ENCODE data around the gene PGA4. TPM values are rescaled to one million over a fixed set of nuclear protein-coding genes. Genes with fewer than 3 reads are reported as not detected.

PGA4 gene
- total RNA-seq, 1 donor from 2014 or later = not detected

- TF ChIP-seq CTCF (IDR thresholded peaks at IDR 0.05) = no peak
- Mint-ChIP-seq H3K27me3 (no peaks in the 10 kb centered on the region), H3K36me3 (ENCODE audit: low read depth) (no peaks in the 10 kb centered on the region), H3K4me3 (no peak overlapping the region), H3K9me3 (no peaks in the 10 kb centered on the region), H3K27ac (no peak overlapping the region), H3K4me1 (no peaks in the 10 kb centered on the region)
- ChIA-PET CTCF (no interaction called here), POLR2A (no interaction called here)
- no peak for DNase-seq
- intact Hi-C loops (cut with micrococcal nuclease) = no loop called here
- ATAC-seq (ENCODE audit: low read depth) = no peak
Measured at GRCh38 chr11:61264795-61265194, 42.6 kb downstream of the PGA4 start.

GRCh38 chr11:61265357-61265756 lies 43.2 kb downstream of the PGA4 start:
- Mint-ChIP-seq H3K4me3 (no peak overlapping the region), H3K4me1 (no peaks in the 10 kb centered on the region), H3K36me3 (ENCODE audit: low read depth) (no peaks in the 10 kb centered on the region), H3K27ac (no peak overlapping the region), H3K27me3 (no peaks in the 10 kb centered on the region), H3K9me3 (no peaks in the 10 kb centered on the region)
- intact Hi-C loops (cut with micrococcal nuclease) = no loop called here
- ATAC-seq (ENCODE audit: low read depth) (no peak), DNase-seq (no peak)
- TF ChIP-seq CTCF (IDR thresholded peaks at IDR 0.05) = no peak
- POLR2A ChIA-PET = no interaction called here
- CTCF ChIA-PET = no interaction called here

GRCh38 chr11:61266602-61267001 lies 44.5 kb downstream of the PGA4 start:
- intact Hi-C loops (cut with micrococcal nuclease) = no loop called here
- ATAC-seq (ENCODE audit: low read depth) = no peak
- H3K9me3 Mint-ChIP-seq = no peaks in the 10 kb centered on the region
- no peak for DNase-seq
- TF ChIP-seq CTCF (IDR thresholded peaks at IDR 0.05) = no peak
- POLR2A ChIA-PET = no interaction called here
- H3K4me3 Mint-ChIP-seq = no peak overlapping the region
- H3K27me3 Mint-ChIP-seq = no peaks in the 10 kb centered on the region
- H3K27ac Mint-ChIP-seq = no peak overlapping the region
- no peaks in the 10 kb centered on the region for H3K4me1 Mint-ChIP-seq
- no peaks in the 10 kb centered on the region for H3K36me3 Mint-ChIP-seq (ENCODE audit: low read depth)
- CTCF ChIA-PET = no interaction called here

GRCh38 chr11:61267437-61267841 lies 45.3 kb downstream of the PGA4 start:
- Mint-ChIP-seq H3K9me3 (no peaks in the 10 kb centered on the region), H3K36me3 (ENCODE audit: low read depth) (no peaks in the 10 kb centered on the region), H3K27ac (no peak overlapping the region), H3K4me1 (no peaks in the 10 kb centered on the region), H3K27me3 (no peaks in the 10 kb centered on the region), H3K4me3 (no peak overlapping the region)
- ChIA-PET CTCF (no interaction called here), POLR2A (no interaction called here)
- DNase-seq (no peak), ATAC-seq (ENCODE audit: low read depth) (no peak)
- intact Hi-C loops (cut with micrococcal nuclease) = no loop called here
- TF ChIP-seq CTCF (IDR thresholded peaks at IDR 0.05) = no peak

- Mint-ChIP-seq H3K4me3 (no peak overlapping the region), H3K9me3 (no peaks in the 10 kb centered on the region), H3K36me3 (ENCODE audit: low read depth) (no peaks in the 10 kb centered on the region), H3K27ac (no peak overlapping the region), H3K4me1 (no peaks in the 10 kb centered on the region), H3K27me3 (no peaks in the 10 kb centered on the region)
- ChIA-PET POLR2A (no interaction called here), CTCF (no interaction called here)
- DNase-seq = no peak
- intact Hi-C loops (cut with micrococcal nuclease) = no loop called here
- ATAC-seq (ENCODE audit: low read depth) = no peak
- TF ChIP-seq CTCF (IDR thresholded peaks at IDR 0.05) = no peak
Measured at GRCh38 chr11:61268588-61269250, 46.6 kb downstream of the PGA4 start.
